B cell (primary cell): Measurements from ENCODE around the gene SFXN3. TPM values are rescaled to one million over a fixed set of nuclear protein-coding genes. Genes with fewer than 3 reads are reported as not detected.
A peak's percentile ranks its signal among the peaks of the same experiment; 100 is the strongest.

Experiments
- ATAC-seq: fragments of 200-7000 bp; cut with Tn5 transposase; one replicate; pipeline ENCODE4 v1.10.0; 2021; ENCODE audit warnings: low read depth, mild to moderate bottlenecking, moderate number of reproducible peaks, moderate library complexity
- CTCF ChIA-PET: fragments of 350-600 bp; sonication (Branson Sonifier 250); formaldehyde crosslinking; loops from one replicate; lab custom pipeline; 2021; ENCODE audit warnings: antibody characterized with exemption, inconsistent platforms; lab: Charles Lee
- POLR2A ChIA-PET: fragments of 350-600 bp; sonication (Branson Sonifier 250); formaldehyde crosslinking; loops from one replicate; lab custom pipeline; 2021; ENCODE audit warnings: antibody characterized with exemption; lab: Charles Lee
- DNase-seq: peaks from one replicate; pipeline ENCODE4 v3.0.0; 2013
- H2AFZ ChIP-seq: 2 replicates; pipeline ENCODE4 v1.6.1; 2012; ENCODE audit warnings: mild to moderate bottlenecking, low read depth, low read length; ENCODE audit not compliant: insufficient read depth, poor library complexity, severe bottlenecking
- H3K27ac ChIP-seq, 2 donors: 1 replicate in 1 of 2; 2 replicates in 1 of 2; pipeline ENCODE4 v1.5.1; 2012 to 2013; ENCODE audit warnings: low read length in 2 of 2, mild to moderate bottlenecking in 2 of 2, moderate library complexity in 1 of 2
- H3K27me3 ChIP-seq, 4 experiments: fragments of 200-600 bp in 1 of 4; sonication (generic) in 1 of 4; replicated peaks in 1 of 4; 1 replicate in 2 of 4; 2 replicates in 2 of 4; pipeline versions ENCODE4 v1.6.1 to v1.7.0; 2013 to 2016; ENCODE audit warnings: low read length in 3 of 4, mild to moderate bottlenecking in 2 of 4, mixed read lengths in 1 of 4, moderate library complexity in 1 of 4; ENCODE audit not compliant: insufficient read depth in 4 of 4, control insufficient read depth in 3 of 4; ENCODE audit errors: control extremely low read depth in 1 of 4
- H3K36me3 ChIP-seq, 2 experiments: replicated peaks in 1 of 2; 1 replicate in 1 of 2; 2 replicates in 1 of 2; pipeline versions ENCODE4 v1.6.1 to v1.7.1; 2013; ENCODE audit warnings: low read length in 1 of 2; ENCODE audit not compliant: insufficient read depth in 2 of 2, control insufficient read depth in 1 of 2; ENCODE audit errors: control extremely low read depth in 1 of 2, extremely low read depth in 1 of 2
- H3K4me1 ChIP-seq, 2 donors: fragments of 200-600 bp in 1 of 2; sonication (generic) in 1 of 2; 1 replicate in 1 of 2; 2 replicates in 1 of 2; pipeline versions ENCODE4 v1.5.1 to v1.6.1; 2013 to 2017; ENCODE audit warnings: low read length in 2 of 2; ENCODE audit not compliant: control insufficient read depth in 2 of 2, insufficient read depth in 2 of 2
- H3K4me2 ChIP-seq: replicated peaks from 2 replicates; pipeline ENCODE3; 2012; ENCODE audit warnings: mild to moderate bottlenecking, low read depth, low read length; ENCODE audit not compliant: poor library complexity, severe bottlenecking
- H3K4me3 ChIP-seq, 5 experiments: fragments of 200-600 bp in 1 of 5; sonication (generic) in 1 of 5; 1 replicate in 3 of 5; 2 replicates in 2 of 5; pipeline versions ENCODE4 v1.5.1 to v1.7.0; 2011 to 2016; ENCODE audit warnings: low read length in 4 of 5, mild to moderate bottlenecking in 4 of 5, low read depth in 2 of 5, control low read depth in 1 of 5, moderate library complexity in 1 of 5; ENCODE audit not compliant: insufficient read depth in 1 of 5; ENCODE audit errors: control extremely low read depth in 1 of 5, extremely low read depth in 1 of 5
- H3K79me2 ChIP-seq: fragments of 200-600 bp; sonication (generic); one replicate; pipeline ENCODE4 v1.6.0; 2016; ENCODE audit warnings: low read length; ENCODE audit not compliant: control insufficient read depth, insufficient read depth
- H3K9ac ChIP-seq: fragments of 200-600 bp; sonication (generic); 2 replicates; pipeline ENCODE4 v1.6.1; 2017; ENCODE audit warnings: mild to moderate bottlenecking, low read length, moderate library complexity
- H3K9me3 ChIP-seq, 3 donors: one replicate each; pipeline versions ENCODE4 v1.6.1 to v1.7.1; 2013; ENCODE audit warnings: low read length in 2 of 3; ENCODE audit not compliant: control insufficient read depth in 2 of 3, insufficient read depth in 1 of 3; ENCODE audit errors: control extremely low read depth in 1 of 3
- H4K20me1 ChIP-seq: 2 replicates; pipeline ENCODE4 v1.6.0; 2012; ENCODE audit warnings: mild to moderate bottlenecking, low read length; ENCODE audit not compliant: insufficient read depth, control insufficient read depth, poor library complexity, severe bottlenecking
- H3K27ac Mint-ChIP-seq: one replicate; pipeline ENCODE4 v1.8.0; 2021; ENCODE audit warnings: mixed read lengths
- H3K27me3 Mint-ChIP-seq: one replicate; pipeline ENCODE4 v1.8.0; 2021; ENCODE audit warnings: mixed read lengths
- H3K4me1 Mint-ChIP-seq: one replicate; pipeline ENCODE4 v1.8.0; 2021; ENCODE audit warnings: mixed read lengths
- H3K4me3 Mint-ChIP-seq: one replicate; pipeline ENCODE4 v1.8.0; 2021; ENCODE audit warnings: mixed read lengths
- H3K9me3 Mint-ChIP-seq: one replicate; pipeline ENCODE4 v1.8.0; 2022; ENCODE audit warnings: mixed read lengths; ENCODE audit not compliant: insufficient read depth
- CTCF ChIP-seq: fragments of 200-600 bp; IDR thresholded peaks from one replicate; pipeline ENCODE4 v1.8.0; 2022; ENCODE audit warnings: antibody characterized with exemption, mild to moderate bottlenecking
- EZH2 ChIP-seq: IDR thresholded peaks from 2 replicates; pipeline ENCODE4 v1.6.1; 2012; ENCODE audit warnings: borderline replicate concordance, low read depth, mild to moderate bottlenecking, moderate library complexity, low read length; ENCODE audit not compliant: insufficient read depth, poor library complexity, severe bottlenecking
- WGBS: methylation state at CpG from one replicate; pipeline ENCODE4 v1.1.5; 2013; ENCODE audit warnings: missing lambda C conversion rate; ENCODE audit not compliant: insufficient coverage; 5-methylcytosine and 5-hydroxymethylcytosine counted together
- intact Hi-C: fragments of 100-400 bp; cut with micrococcal nuclease; formaldehyde crosslinking; loops from one replicate; pipeline ENCODE4 v1.10.0; 2022
- polyA plus RNA-seq: library from polyadenylated mRNA; depleted of rRNA; stranded (reverse); fragments of >200 nt; gene quantifications from 2 replicates; pipeline ENCODE4 v1.2.3, GENCODE V29; 2012
- total RNA-seq, 2 donors: library from RNA; stranded (reverse); fragments of 120-200 nt in 1 of 2; gene quantifications; 1 replicate in 1 of 2; 2 replicates in 1 of 2; pipeline versions ENCODE4 v1.2.3 to v1.2.4, GENCODE V29; 2013 to 2022

Gene SFXN3
- total and polyA plus RNA-seq, 2 donors (not counting 1 experiment from before 2014, with no cell fraction given), result 44.2 to 51.7 TPM

GRCh38 chr10:101065481-101066145, 34.6 kb downstream of the SFXN3 start:
- H3K4me1 Mint-ChIP-seq, result peaks cover 46% of the 10 kb centered on the region
- ATAC-seq (no peak), DNase-seq (no peak)
- ChIA-PET CTCF (interaction anchor here (0.9 to 16.1 kb wide), 6 partner anchors 10 to 76 kb away, joined by 3 to 306 read pairs (median 24); partner anchors contain the start of genes PDZD7 and SFXN3), POLR2A (no interaction called here)
- Histone ChIP-seq H3K27ac (no peak overlapping the region), H3K4me1 (peaks cover 50% of the 10 kb centered on the region in 2 donors), H2AFZ (peak overlapping the region; percentile 41), H3K4me2 (peak overlapping the region; percentile 98), H3K27me3 (peaks cover 0 to 52% (median 21%) of the 10 kb centered on the region in 4 experiments), H3K9me3 (peaks cover 0 to 10% (median 0%) of the 10 kb centered on the region in 3 donors), H4K20me1 (peaks cover 5% of the 10 kb centered on the region), H3K36me3 (no peaks in the 10 kb centered on the region), H3K4me3 (peak overlapping the region in 3 of 5 experiments; percentile 26 to 70 (median 51)), H3K79me2 (no peaks in the 10 kb centered on the region), H3K9ac (peak overlapping the region; percentile 59)
- peak overlapping the region; percentile 98 for H3K4me3 Mint-ChIP-seq
- TF ChIP-seq CTCF, result no peak
- no peak for TF ChIP-seq EZH2
- 83% methylated on average over 1 of the region's 3 CpGs for WGBS
- intact Hi-C loops, result loop anchor here (1.0 to 10.0 kb wide), 2 partner anchors 24 to 59 kb away; no protein-coding TSS in a partner anchor
- H3K27me3 Mint-ChIP-seq, result peaks cover 25% of the 10 kb centered on the region
- no peak overlapping the region for H3K27ac Mint-ChIP-seq
- H3K9me3 Mint-ChIP-seq, result no peaks in the 10 kb centered on the region
